HL-60 (cell line): ENCODE results near the gene POLR3A.

Experiments used
- CTCF ChIP-seq: IDR thresholded peaks from one replicate; pipeline ENCODE4 v1.5.1; 2011; ENCODE audit warnings: low read length, control low read depth, inconsistent platforms; ENCODE audit not compliant: insufficient read depth
- GABPA ChIP-seq: IDR thresholded peaks from 2 replicates; pipeline ENCODE4 v1.6.1; 2012; ENCODE audit warnings: low read depth
- POLR2AphosphoS5 ChIP-seq: IDR thresholded peaks from 2 replicates; pipeline ENCODE4 v1.6.1; 2012; ENCODE audit warnings: low read depth
- REST ChIP-seq: IDR thresholded peaks from 2 replicates; pipeline ENCODE4 v1.6.1; 2012; ENCODE audit warnings: low read depth; ENCODE audit not compliant: insufficient replicate concordance
- SPI1 ChIP-seq: IDR thresholded peaks from 2 replicates; pipeline ENCODE4 v1.6.1; 2012; ENCODE audit warnings: low read depth, mild to moderate bottlenecking, borderline replicate concordance

DNA sequence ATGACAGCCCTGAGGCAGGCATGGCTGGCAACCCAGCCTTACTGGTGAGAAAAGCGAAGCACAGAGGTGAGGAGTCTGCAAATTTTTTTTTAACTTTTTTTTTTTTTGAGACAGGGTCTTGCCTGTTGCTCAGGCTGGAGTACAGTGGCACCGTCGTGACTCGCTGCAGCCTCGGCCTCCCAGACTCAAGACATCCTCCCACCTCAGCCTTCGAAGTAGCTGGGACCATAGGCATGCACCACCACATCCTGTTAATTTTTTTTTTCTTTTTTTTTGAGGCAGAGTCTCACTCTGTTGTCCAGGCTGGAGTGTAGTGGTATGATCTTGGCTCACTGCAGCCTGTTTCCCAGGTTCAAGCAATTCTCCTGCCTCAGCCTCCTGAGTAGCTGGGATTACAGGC, 67.6 kb downstream of the POLR3A start:
- TF ChIP-seq CTCF (no peak), POLR2AphosphoS5 (no peak), REST (no peak), GABPA (no peak), SPI1 (no peak)
